ENCODE measurements around the gene ZNF532. TPM values are rescaled to one million over a fixed set of nuclear protein-coding genes. Genes with fewer than 3 reads are reported as not detected.

Gene ZNF532
- total RNA-seq, 1 experiment from 2014 or later = 258 TPM

- Histone ChIP-seq H3K27me3 (ENCODE audit: insufficient read depth, low read length) (no peaks in the 10 kb centered on the region), H2BK120ac (ENCODE audit: low read depth, low read length, poor library complexity, severe bottlenecking) (no peak overlapping the region), H4K5ac (ENCODE audit: insufficient read length, low read depth, low read length) (no peak overlapping the region), H4K91ac (ENCODE audit: insufficient read length, low read depth, low read length) (no peak overlapping the region), H3K23ac (ENCODE audit: insufficient read length, low read depth, low read length) (no peak overlapping the region), H3K23me2 (ENCODE audit: insufficient read length, low read depth, low read length, poor library complexity, severe bottlenecking) (no peaks in the 10 kb centered on the region), H4K8ac (replicated peaks; ENCODE audit: insufficient read length, low read depth, low read length) (no peak overlapping the region), H3K4me2 (ENCODE audit: insufficient read depth, insufficient read length, low read length) (no peak overlapping the region), H2BK12ac (ENCODE audit: insufficient read length, low read depth, low read length) (no peak overlapping the region), H3K79me2 (ENCODE audit: insufficient read depth, low read length) (peaks cover 57% of the 10 kb centered on the region), H3T11ph (ENCODE audit: low read length) (no peak overlapping the region), H3K27ac (ENCODE audit: insufficient read length, low read depth, low read length) (no peak overlapping the region), H2BK15ac (ENCODE audit: low read depth, low read length) (no peak overlapping the region), H2BK5ac (ENCODE audit: insufficient read length, low read length) (no peak overlapping the region), H2AFZ (ENCODE audit: low read length) (no peak overlapping the region), H3K9ac (ENCODE audit: extremely low read depth, insufficient read length, low read length) (no peak overlapping the region), H3K14ac (ENCODE audit: insufficient read depth, low read length) (no peak overlapping the region), H3K79me1 (ENCODE audit: insufficient read depth, low read depth, low read length, poor library complexity, severe bottlenecking) (peaks cover 8% of the 10 kb centered on the region), H3K4ac (ENCODE audit: low read depth, low read length) (no peak overlapping the region), H3K56ac (ENCODE audit: insufficient read length, low read depth, low read length) (no peak overlapping the region), H3K4me1 (ENCODE audit: insufficient read depth, low read length) (peaks cover 8% of the 10 kb centered on the region; the same call in 1 of the 2 replicates), H2BK20ac (ENCODE audit: low read depth, low read length, poor library complexity, severe bottlenecking) (no peak overlapping the region), H2AK5ac (ENCODE audit: insufficient read length, low read length) (no peak overlapping the region), H3K9me3 (ENCODE audit: control insufficient read depth, low read depth, low read length) (no peaks in the 10 kb centered on the region), H3K18ac (ENCODE audit: insufficient read length, low read depth, low read length) (no peak overlapping the region), H4K20me1 (ENCODE audit: control insufficient read depth, insufficient read depth, insufficient read length) (no peaks in the 10 kb centered on the region)
- no peak for DNase-seq
- peaks cover 50 to 57% of the 10 kb centered on the region in 2 experiments for H3K4me1 Mint-ChIP-seq
- WGBS (ENCODE audit: extremely low coverage, insufficient read length, low lambda C conversion rate) = no CpG with 5 or more reads among the region's 2 CpGs
- H3K27me3 Mint-ChIP-seq (ENCODE audit: low read depth) = no peaks in the 10 kb centered on the region
- H3K27ac Mint-ChIP-seq = peak overlapping the region in 2 of 3 experiments; percentile 59 to 93; a peak in 4 of 7 replicates
- no peak overlapping the region for H3K4me3 Mint-ChIP-seq
- H3K9me3 Mint-ChIP-seq = no peaks in the 10 kb centered on the region
- peaks cover 29 to 85% (median 72%) of the 10 kb centered on the region in 3 experiments; a peak in 6 of 7 replicates for H3K36me3 Mint-ChIP-seq (ENCODE audit: insufficient read depth in 1 of 3, low read depth in 3 of 3)
- TF ChIP-seq, protein P1, sequence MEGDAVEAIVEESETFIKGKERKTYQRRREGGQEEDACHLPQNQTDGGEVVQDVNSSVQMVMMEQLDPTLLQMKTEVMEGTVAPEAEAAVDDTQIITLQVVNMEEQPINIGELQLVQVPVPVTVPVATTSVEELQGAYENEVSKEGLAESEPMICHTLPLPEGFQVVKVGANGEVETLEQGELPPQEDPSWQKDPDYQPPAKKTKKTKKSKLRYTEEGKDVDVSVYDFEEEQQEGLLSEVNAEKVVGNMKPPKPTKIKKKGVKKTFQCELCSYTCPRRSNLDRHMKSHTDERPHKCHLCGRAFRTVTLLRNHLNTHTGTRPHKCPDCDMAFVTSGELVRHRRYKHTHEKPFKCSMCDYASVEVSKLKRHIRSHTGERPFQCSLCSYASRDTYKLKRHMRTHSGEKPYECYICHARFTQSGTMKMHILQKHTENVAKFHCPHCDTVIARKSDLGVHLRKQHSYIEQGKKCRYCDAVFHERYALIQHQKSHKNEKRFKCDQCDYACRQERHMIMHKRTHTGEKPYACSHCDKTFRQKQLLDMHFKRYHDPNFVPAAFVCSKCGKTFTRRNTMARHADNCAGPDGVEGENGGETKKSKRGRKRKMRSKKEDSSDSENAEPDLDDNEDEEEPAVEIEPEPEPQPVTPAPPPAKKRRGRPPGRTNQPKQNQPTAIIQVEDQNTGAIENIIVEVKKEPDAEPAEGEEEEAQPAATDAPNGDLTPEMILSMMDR (conservative IDR thresholded peaks at IDR 0.05) = no peak
These were observed 27.1 kb downstream of the ZNF532 start for GRCh38 chr18:58891776-58892175.

Data from H9 (cell line).